ENCODE measurements around the gene EML6.

- TF ChIP-seq, protein P1, sequence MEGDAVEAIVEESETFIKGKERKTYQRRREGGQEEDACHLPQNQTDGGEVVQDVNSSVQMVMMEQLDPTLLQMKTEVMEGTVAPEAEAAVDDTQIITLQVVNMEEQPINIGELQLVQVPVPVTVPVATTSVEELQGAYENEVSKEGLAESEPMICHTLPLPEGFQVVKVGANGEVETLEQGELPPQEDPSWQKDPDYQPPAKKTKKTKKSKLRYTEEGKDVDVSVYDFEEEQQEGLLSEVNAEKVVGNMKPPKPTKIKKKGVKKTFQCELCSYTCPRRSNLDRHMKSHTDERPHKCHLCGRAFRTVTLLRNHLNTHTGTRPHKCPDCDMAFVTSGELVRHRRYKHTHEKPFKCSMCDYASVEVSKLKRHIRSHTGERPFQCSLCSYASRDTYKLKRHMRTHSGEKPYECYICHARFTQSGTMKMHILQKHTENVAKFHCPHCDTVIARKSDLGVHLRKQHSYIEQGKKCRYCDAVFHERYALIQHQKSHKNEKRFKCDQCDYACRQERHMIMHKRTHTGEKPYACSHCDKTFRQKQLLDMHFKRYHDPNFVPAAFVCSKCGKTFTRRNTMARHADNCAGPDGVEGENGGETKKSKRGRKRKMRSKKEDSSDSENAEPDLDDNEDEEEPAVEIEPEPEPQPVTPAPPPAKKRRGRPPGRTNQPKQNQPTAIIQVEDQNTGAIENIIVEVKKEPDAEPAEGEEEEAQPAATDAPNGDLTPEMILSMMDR (IDR thresholded peaks at IDR 0.05) = no peak
- TF ChIP-seq POLR2A (IDR thresholded peaks at IDR 0.05; ENCODE audit: low read length) (no peak), RFX5 (IDR thresholded peaks at IDR 0.05) (no peak), EP300 (IDR thresholded peaks at IDR 0.05) (no peak), KDM1A (IDR thresholded peaks at IDR 0.05; ENCODE audit: low read depth) (no peak), TFCP2L1 (CRISPR knock-in tag; IDR thresholded peaks at IDR 0.05) (no peak)
Observed at GRCh38 chr2:54975598-54976492, 252.4 kb downstream of the EML6 start.

All from A549 (cell line).